ENCODE data around the gene DNLZ. TPM values are rescaled to one million over a fixed set of nuclear protein-coding genes. Genes with fewer than 3 reads are reported as not detected.

DNLZ gene
- total and polyA plus RNA-seq, 2 of the 4 experiments (the other 2 are of a cell fraction), result 2.0 to 11.4 TPM

- TF ChIP-seq FOS (IDR thresholded peaks at IDR 0.05; ENCODE audit: low read depth, low read length) (no peak), MAZ (IDR thresholded peaks at IDR 0.05; ENCODE audit: borderline replicate concordance, low read depth, low read length) (no peak), NFE2L2 (IDR thresholded peaks at IDR 0.05; ENCODE audit: low read depth, low read length) (no peak), BHLHE40 (IDR thresholded peaks at IDR 0.05; ENCODE audit: low read depth, low read length) (no peak), CEBPB (IDR thresholded peaks at IDR 0.05; ENCODE audit: low read depth, low read length) (no peak), SMC3 (IDR thresholded peaks at IDR 0.05; ENCODE audit: low read depth, low read length) (no peak), CTCF (conservative IDR thresholded peaks at IDR 0.05; ENCODE audit: low read depth, low read length) (no peak), RCOR1 (IDR thresholded peaks at IDR 0.05; ENCODE audit: insufficient replicate concordance, low read length) (no peak), RFX5 (IDR thresholded peaks at IDR 0.05; ENCODE audit: low read depth, low read length) (no peak), ELK1 (IDR thresholded peaks at IDR 0.05; ENCODE audit: borderline replicate concordance, low read depth, low read length) (no peak), MAFK (IDR thresholded peaks at IDR 0.05; ENCODE audit: low read depth, low read length) (no peak), POLR2A (IDR thresholded peaks at IDR 0.05; ENCODE audit: low read depth, low read length) (no peak), MXI1 (IDR thresholded peaks at IDR 0.05; ENCODE audit: borderline replicate concordance, low read depth, low read length) (no peak), USF2 (IDR thresholded peaks at IDR 0.05; ENCODE audit: low read depth, low read length) (no peak), RAD21 (IDR thresholded peaks at IDR 0.05; ENCODE audit: low read length) (no peak), CHD1 (IDR thresholded peaks at IDR 0.05; ENCODE audit: low read depth, low read length) (no peak)
- Histone ChIP-seq H4K91ac (ENCODE audit: insufficient read depth, low read depth, low read length) (no peak overlapping the region), H2AFZ (replicated peaks; ENCODE audit: low read length, poor library complexity) (no peak overlapping the region), H3K79me1 (ENCODE audit: low read depth in 1 of 2, low read length in 2 of 2) (peaks cover 0 to 53% of the 10 kb centered on the region in 2 experiments; a peak in 3 of 4 replicates), H3K4ac (ENCODE audit: low read depth, low read length) (no peak overlapping the region), H3K23ac (ENCODE audit: low read depth, low read length) (no peak overlapping the region), H4K20me1 (ENCODE audit: insufficient read depth, low read length) (peaks cover 25% of the 10 kb centered on the region), H2BK15ac (ENCODE audit: low read depth, low read length) (no peak overlapping the region), H3K9me3 (ENCODE audit: control insufficient read depth, insufficient read depth, low read length) (no peaks in the 10 kb centered on the region), H3K4me1 (ENCODE audit: control insufficient read depth, insufficient read depth, low read length) (peaks cover 41% of the 10 kb centered on the region), H3K9ac (ENCODE audit: low read depth, low read length) (no peak overlapping the region), H2AK9ac (replicated peaks; ENCODE audit: low read depth, low read length, poor library complexity) (peak overlapping the region; percentile 28), H4K8ac (ENCODE audit: low read depth in 2 of 2, low read length in 2 of 2) (no peak overlapping the region), H2BK120ac (ENCODE audit: low read depth, low read length) (no peak overlapping the region), H2BK5ac (ENCODE audit: low read depth, low read length, poor library complexity, severe bottlenecking) (no peak overlapping the region), H3K9me1 (ENCODE audit: insufficient read depth, low read length) (peaks cover 5% of the 10 kb centered on the region), H3K14ac (replicated peaks; ENCODE audit: low read depth, low read length) (no peak overlapping the region), H3K56ac (ENCODE audit: extremely low read depth, insufficient read depth, low read length) (no peak overlapping the region), H3K27me3 (ENCODE audit: control insufficient read depth, insufficient read depth, low read length) (no peaks in the 10 kb centered on the region), H2AK5ac (ENCODE audit: low read depth, low read length) (no peak overlapping the region), H3K36me3 (ENCODE audit: control insufficient read depth, insufficient read depth, low read length) (peaks cover 51% of the 10 kb centered on the region), H3K27ac (ENCODE audit: insufficient read depth, low read length) (no peak overlapping the region), H3K18ac (ENCODE audit: low read depth, low read length) (no peak overlapping the region), H3K4me3 (ENCODE audit: insufficient read depth, low read depth, low read length) (no peak overlapping the region), H3K4me2 (ENCODE audit: low read depth, low read length) (no peak overlapping the region), H4K5ac (ENCODE audit: low read depth, low read length) (no peak overlapping the region), H2BK20ac (ENCODE audit: low read depth, low read length) (no peak overlapping the region)
- DNase-seq (no peak), ATAC-seq (ENCODE audit: low read depth) (no peak)
- BruUV-seq (replicated peaks), result no TSS peak
- intact Hi-C loops (cut with micrococcal nuclease) (no loop called here), dilution Hi-C loops (cut with HindIII; ENCODE audit: low sequenced_read_pairs, unreplicated experiment) (no loop called here), in situ Hi-C loops (cut with MboI; ENCODE audit: low sequenced_read_pairs) (no loop called here)
- WGBS, 2 experiments (ENCODE audit: extremely low coverage in 2 of 2, insufficient read length in 1 of 2), result 100% methylated on average over 6 of the region's 22 CpGs; no CpG with 5 or more reads in 1 of the 2 experiments
- POLR2A ChIA-PET (ENCODE audit: unreplicated experiment), result no interaction called here
- CTCF ChIA-PET, result no interaction called here
These were observed 6.3 kb downstream of the DNLZ start for GRCh38 chr9:136357202-136357725.
